HG02763 (cell line): ENCODE data around the gene WT1.

Experiments used
- ATAC-seq: cut with Tn5 transposase; IDR thresholded peaks from one replicate; pipeline ENCODE4 v1.9.1; 2021; ENCODE audit warnings: mild to moderate bottlenecking, moderate library complexity; ENCODE audit not compliant: unreplicated experiment

WT1 gene

DNA sequence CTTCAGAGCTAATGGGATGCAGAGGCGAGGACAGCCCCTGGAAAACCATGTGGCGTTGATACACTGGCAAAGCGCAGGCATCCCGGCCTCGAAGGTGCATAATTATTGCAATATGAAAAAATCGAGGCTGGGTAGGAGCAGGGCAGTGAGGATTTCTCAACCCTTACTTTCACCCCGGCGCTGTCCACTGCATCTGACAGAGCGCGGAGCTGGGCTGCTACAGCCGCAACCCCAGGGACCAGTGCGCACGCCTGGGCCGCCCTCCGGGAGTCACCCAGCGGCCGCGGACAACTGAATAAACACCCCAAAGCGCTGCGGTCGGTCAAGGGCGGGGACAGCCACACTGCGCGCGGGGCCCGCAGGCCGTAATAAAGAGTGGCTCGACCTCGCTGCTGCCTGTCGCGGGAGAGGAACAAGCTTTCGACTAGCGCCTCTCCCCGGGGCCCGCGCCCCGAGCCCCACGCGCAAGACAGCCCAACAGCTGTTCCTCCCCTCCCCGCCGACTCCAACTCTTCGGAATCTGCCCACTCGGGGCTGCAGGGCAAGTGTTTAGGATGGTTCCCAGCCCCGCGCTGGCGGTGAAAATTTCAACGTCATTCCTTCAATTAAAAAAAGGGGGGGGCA, 3.6 kb upstream of the WT1 start:
- no peak for ATAC-seq

DNA sequence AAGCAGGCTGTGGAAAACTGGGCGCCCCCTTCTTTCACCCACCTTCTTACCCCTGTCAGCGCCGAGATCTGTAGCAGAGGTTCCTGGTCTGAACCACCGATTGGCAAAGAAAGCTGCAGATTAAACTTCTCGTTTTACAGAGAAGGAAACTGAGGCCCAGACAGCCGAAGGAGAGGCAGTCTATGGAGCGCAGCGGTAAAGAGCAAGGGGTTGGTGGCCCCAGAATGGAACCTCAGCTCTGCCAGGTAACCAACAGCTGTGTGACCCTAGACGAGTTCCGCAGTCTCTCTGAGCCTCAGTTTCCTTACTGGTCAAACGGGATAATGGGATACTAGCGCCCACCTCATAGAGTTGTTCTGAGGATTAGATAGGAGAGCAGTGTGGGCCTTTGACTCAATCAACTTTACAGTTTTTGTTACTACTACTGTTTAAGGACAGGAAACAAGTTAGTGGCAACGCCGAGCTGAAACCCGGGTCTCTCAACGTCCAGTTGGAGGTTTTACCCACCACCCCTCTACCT, 3.1 kb upstream of the WT1 start:
- ATAC-seq = no peak

DNA sequence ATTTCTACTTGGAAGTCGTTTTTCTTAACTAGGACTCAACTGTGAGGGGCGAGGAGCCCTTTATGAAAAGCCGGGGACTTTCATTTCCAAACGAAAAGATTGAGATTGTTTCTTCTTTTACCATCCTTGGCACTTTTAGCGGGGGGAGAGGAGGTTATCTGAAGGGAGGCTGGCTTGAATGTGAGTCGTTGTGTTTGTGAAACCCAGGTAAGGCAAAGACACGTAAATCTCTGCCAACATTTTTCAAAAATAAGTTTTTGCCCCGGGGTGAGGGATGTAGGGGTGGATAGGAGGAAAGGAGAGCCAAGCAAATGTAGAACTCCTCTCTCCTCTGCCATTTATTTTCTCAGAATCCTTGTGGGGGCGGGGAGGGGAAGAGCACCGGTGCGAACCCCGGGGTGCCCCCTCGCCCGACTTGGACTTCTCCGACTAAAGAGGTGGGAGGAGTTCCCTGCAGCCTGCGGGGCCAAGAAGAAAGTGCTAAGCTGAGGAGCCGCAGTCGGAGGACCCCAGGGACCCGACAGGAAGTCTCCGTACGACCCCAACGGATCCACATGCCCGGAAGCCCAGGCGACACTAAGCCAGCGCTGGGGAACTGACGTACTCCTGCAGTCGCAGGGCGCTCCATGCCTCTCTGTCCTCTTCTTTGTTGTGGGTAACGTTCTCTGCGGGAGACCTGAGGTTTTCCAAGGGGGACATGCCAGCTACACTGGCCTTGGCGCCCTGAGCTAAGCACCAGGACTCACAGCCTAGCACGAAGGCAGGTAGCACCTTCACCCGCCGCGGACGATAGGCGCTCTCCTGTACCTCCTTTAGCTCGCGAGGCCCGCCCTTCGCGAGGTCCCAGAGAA, 2.4 kb upstream of the WT1 start:
- ATAC-seq = no peak

DNA sequence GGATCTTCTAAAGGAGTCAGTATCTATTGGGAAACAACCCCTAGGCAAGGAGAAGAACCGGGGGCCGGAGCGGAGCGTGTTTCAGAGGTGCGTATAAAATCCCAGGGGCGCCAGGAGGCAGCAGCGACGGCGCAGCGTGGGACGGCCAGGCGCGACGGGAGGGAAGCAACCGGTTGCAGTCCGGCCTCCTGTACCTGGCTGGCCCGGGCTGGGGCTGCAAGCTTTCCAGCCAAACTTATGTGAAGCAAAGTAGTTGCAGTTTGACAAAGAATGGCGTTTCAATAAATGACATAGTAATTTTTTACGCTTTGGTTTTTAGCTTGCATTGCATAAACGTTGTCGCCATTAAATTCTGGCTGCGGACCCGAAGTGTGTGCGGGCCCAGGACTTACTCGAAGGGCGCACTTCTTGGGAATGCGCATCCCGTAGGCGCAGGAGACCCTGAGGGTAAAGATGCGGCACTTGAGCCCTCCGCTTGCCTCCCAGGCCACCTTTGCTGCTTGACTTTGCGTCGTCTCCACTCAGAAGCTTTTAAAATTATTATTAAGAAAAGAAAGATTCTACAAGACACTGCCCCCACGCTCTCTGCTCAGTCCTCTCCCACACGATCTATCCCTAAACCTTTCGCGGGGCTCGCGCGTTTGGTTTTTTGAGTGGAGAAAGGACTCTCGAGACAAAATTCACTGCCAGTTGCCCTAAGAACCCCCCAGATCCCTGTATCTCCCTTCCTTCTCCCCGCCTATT, 1.6 kb upstream of the WT1 start:
- no peak for ATAC-seq

DNA sequence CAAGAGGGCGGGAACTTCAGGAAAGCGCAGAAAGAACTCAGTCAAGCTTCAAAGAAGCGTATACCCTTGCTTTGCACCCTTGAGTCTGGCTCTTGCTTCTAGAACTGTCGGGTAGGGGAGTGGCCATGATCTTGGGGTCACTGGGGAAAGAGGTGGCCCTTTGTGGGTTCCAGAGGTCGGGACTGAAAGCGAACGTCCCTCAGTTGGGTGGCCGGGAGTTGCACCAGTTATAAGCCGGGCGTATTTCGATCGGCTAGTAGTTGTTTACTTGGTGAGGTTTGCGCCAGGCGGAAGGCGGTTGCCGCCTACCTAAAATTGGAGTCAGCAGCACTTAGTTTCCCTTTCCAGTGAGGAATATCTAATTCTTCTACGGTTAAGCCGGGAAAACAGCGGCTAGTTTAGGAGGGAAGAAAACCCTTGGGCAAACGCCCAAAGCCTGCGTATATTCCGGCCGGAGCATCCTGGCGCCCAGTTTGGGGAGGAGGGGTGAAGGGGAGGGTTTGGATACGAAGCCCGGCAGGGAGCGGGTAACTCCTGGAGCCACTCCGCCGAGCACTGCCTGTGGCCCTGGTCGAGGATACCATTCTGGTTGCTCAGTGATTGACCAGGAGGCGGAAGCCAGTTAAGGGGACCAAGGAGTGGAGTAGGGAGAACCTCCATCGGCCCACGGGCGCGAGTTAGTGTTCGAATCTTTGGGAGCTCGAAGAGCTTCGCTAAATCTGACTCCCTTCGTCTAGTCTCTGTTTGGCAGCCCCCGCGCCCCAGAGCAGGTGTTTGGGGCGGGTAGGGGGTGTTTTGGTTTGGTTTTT, 807 bp upstream of the WT1 start:
- no peak for ATAC-seq

DNA sequence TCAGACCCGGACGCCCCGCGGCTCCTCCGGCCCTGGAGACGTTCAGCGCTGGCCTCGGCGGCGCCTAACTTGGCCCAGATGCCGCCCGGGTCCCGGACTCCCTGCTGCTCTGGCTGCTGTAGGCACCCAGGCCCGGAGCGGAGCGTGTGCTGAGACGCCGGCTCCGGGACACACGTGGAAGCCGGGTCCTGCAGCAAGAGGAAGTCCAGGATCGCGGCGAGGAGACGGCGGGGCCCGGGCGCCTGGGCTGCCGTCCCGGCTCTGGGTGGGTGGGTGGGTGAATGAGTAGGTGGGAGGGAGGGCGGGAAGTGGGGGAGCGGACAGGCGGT, 223 bp downstream of the WT1 start:
- ATAC-seq = no peak

DNA sequence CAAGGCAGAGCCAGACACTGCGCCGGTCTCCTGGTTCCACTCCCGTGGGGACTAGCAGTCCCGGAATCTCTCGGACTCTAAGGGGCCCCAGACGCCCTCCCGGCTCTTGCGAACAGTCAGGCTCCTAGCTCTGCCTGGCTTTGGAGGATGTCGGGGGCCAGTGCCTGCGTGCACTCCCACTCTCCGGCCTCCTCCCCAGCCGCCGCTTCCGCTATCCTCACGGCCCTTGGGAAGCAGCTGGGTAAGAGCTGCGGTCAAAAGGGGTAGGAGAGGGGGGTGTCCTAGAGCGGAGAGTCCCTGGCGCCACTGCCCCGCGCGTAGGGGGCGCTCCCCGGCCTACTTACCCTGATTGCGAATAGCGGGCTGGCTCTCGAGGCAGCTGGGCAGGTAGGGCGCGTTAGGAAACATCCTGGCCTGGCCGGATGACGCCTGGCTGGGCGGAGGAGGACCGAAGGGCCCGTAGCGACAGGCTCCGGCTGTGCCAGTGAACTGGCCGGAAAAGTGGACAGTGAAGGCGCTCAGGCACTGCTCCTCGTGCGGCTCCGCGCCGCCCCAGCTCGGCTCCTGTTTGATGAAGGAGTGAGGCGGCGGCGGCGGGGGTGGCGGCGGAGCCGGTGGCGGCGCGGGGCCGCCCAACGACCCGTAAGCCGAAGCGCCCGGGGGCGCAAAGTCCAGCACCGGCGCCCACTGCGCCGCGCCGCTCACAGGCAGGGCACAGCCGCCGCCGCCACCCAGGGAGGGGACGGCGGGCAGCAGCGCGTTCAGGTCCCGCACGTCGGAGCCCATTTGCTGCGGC, 785 bp downstream of the WT1 start:
- ATAC-seq = no peak

DNA sequence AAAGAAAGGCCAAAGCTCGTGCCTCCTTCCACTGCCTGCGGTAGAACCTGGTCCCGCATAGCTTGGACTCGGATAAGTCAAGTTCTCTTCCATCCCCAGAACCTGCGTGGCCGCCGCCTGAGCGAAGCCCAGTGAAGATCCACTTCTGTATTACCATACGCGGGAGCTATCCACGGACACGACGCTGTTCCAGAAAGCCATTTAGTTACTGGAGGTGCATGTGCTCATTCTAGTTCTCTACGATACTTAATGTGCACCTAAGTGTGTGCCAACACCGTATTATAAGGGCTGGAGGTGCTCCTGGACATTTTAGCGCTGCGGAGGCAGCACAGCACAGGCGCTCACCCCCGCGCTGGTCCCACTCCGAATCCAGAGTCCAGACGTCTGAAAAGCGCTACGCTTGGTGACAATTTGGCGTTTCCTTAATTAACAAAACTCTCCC, 1.4 kb downstream of the WT1 start:
- no peak for ATAC-seq

DNA sequence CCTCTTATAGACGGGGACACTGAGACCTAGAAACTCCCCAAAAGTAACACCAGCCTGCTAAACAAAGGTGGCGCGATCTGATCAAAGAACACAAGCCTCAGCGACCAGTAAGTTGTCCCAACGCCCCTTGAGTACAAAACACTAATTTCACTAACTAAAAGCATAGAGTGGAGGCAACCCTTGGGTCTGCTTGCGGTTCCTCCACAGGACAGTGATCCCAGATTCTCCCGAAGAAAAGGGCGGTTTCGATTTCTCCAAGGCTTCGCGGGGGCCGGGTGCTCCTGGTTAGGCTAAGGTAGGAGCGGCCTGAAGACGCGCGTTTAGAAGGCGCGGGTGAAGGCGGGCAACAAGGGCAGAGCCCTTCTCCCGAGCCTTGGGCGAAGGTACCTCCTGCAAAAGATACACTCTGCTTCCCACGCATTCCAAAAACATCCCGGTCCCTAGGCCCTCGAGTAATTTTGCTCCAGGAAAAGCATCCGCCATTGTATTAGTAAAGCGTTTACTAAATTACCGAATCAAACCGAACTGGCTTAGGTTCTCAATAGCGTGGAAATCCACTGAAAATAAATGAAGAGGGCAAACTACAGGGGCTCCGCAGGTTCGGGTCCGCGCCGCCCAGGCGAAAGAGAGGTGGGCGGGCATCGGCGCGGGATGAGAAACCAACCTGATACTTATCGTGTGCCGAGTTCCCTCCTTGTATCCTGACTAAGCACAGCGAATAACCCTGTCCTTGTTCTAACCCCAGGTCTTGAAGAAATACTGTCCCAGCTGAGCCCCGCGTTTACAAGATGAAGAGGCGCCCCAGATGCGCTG, 2.0 kb downstream of the WT1 start:
- ATAC-seq = no peak

DNA sequence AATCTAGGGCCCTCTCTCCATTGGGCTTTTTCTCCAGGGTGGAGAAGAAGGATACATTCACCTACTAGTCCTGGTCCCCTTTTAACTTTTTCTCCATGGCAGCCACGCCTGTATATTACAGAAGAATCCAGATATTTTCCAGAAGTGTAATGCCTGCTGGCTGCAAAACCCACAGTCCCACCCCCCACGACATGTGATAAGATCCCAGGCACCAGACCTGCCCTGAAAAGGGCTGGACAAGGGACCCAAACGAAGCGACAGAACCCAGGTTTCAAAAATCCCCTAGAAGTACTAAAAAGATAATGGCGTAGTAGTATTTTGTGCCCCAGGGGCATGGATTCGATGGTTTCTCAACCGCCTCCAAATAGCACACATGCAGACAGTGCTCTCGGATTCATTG, 2.8 kb downstream of the WT1 start:
- no peak for ATAC-seq

DNA sequence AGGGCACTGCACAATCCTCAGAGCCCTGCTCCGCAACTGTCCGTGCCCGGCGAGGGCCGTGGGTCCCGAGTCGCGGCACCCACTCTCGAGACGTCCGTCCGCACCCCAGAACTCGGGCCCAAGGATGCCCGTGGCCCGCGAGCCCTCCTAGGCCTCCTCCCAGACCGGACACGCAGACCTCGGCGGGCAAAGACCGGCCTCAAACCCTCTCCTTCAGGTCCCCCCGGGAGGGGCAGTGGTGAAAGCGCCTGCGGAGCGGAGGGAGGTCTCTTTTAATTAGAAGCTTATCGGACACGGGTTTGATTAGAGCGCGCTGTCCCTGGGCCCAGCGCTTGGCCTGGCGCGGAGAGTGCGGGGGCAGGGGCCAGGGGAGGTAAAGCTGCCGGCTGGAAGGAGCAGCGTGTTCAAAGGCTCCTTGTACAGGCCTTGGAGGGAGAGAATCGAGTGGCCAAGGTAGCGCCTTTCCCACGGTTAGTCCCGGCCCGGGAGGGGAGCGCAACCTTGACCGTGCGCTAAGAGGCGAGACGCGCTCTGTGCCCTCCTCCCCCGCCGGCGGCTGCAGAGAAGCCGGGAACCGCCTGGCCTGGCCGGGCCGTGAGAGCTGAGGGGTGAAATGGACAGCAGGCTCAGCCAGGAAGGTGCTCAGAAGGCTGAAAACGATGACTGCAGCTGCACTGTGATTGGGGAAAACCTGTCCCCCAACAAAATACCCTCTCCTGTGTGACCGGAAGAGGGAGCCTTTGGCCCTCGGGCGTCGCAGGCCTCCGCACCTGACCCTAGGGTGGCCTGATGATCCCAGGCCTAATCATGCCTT, 4.6 kb downstream of the WT1 start:
- no peak for ATAC-seq

DNA sequence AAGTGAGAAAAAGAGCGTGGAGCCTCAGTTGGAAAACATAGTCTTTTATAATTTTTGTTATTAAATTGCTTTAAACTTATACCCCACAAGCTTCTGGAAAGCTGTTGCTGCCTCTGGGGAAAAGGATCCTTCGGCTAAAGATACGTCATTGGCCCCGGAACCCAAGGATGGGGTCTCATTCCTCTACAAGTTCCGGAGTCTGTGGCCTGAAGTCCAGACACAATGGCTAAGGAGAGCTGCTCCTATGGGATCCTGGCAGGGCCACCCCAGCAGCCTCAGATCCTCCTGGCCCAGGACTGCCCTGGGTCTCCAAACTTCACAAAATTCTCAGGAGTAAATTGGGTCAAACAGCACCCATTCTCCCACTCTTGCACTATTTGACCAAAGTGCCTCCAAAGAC, 5.9 kb downstream of the WT1 start:
- ATAC-seq = no peak

DNA sequence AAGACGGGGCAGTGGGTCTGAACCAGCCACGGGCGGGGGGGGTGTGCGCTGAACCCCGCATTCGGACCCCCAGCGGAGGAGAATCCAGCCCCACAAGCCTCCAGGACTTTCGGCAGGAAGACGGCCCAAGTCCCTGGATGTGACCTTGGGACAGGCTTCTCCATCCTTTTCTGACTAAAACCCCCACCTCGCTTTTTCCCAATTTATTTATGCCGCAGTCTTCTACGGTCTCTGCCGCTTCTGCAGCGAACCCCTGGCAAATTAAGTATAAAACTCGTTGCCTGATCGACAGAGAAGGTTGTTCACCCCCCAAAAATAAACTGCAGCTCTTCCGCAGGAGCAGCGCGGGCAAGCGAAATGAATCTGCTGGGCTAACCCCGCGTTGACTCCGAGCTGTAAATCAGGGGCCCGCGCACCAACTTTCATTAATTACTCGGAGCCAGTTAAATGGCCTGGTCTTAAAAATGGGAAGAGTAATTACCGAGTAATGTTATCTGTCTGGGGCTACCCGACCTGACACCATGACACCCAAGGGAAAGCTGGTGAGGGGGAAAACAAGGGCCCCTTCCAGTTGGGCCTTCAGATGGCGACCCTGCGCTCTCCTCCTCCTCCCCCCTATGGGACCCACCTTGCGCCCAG, 6.6 kb downstream of the WT1 start:
- no peak for ATAC-seq

DNA sequence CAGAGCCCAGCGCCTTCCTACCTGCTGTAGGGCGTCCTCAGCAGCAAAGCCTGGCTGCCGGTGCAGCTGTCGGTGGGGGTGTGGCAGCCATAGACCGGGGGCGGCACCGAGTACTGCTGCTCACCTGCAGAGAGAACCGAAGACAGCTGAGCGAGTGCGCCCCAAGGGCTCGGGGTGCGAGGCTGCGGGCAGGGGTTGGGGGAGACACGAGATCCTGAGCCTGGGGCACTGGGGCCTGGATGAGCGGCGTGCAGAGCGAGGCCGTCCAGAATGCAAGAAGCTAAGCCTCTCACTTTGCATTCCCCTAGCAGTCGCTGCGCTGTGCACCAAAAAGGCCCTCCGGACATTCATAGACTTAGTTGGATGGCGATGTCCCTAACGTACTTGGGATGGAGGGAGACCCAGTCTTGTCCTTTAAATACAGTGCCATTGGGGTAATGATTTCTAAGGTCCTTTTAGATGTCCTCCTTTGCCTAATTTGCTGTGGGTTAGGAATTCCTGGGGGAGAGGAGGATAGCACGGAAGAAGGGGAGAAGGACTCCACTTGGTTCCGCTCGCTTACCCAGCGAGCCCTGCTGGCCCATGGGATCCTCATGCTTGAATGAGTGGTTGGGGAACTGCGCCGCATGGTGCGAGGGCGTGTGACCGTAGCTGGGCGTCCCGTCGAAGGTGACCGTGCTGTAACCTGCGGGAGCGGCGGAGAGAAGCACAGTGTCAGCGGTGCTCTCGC, 7.2 kb downstream of the WT1 start:
- no peak for ATAC-seq

DNA sequence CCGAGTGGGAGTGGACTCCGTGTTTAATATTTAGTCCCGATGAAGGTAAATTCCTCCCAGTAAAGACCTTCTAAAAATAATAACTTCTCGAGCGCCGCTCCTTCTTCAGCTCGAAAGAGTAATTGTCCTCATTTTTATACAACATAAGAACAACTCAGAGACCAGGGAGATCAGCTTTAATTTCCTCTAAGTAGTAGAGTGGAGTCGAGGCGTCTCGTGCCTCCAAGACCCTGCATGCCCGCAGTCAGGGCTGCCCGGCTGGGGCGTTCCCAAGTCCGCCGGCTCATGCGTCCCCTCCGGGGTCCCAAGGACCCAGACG, 7.8 kb downstream of the WT1 start:
- no peak for ATAC-seq

DNA sequence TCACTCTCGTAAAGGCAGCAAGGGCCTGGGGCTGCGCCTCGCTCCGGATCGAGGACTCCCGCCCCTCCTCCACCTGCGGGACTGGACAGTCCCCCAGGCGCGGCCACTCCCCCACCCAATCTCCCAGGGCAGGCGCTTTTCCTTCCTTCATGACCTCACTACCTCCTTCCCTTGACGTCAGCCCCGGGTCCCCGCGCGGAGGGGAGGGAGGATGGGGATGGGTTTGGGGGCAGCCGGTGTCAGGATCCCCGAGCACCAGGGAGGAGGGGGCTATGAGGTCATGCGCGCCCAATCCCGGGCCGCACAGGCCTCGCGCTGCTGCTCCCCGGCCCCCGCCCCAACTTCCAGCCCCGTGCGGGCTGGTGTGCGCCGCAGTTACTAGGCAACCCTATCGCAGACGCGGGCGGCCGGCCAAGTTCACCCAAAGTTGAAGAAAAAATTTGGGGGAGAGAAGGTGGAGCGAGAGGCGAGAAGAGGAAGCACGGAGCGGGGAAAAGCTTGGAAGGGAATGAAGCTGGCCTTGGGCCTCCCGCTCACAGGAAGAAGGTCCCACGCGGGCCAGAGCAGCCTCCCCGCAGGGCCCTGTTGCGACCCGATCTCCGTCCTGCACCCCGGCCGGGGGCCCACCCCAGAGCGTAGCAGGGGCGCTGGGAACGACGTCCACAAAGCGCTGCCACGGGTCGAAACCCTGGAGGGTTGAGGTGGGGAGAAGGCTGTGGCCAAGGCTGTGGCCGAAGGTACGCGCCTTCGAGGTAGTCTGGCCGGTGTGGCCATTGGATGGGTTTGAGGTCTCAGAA, 8.3 kb downstream of the WT1 start:
- no peak for ATAC-seq

DNA sequence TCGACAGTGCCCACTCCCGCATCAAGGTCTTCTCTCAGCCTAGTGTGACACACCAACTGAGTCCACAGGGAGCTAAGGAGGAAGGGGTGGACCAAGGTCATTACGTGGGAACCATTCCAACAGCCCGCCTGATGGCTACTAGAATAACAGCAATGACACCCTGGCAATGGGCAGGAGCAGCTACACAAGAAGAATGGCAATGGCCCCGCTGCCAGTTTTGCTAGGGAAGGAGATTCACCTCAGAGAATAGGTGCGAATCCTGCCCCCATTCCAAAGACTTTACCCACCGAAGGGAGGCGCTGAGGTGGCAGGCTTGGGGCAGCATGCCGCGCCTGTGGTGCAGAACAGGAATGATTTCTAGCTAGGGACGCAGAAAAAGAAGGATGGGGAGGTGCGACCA, 9.1 kb downstream of the WT1 start:
- no peak for ATAC-seq
